Retinal pigment epithelial cell (primary cell): ENCODE measurements around the gene PHF2.

Experiments
- DNase-seq: peaks from one replicate; pipeline ENCODE4 v3.0.0-alpha.2; 2010; ENCODE audit warnings: low read depth
- H3K4me3 ChIP-seq: 2 replicates; pipeline ENCODE4 v1.5.1; 2011; ENCODE audit warnings: mild to moderate bottlenecking, low read length, control low read depth, moderate library complexity
- TF ChIP-seq, protein P1 (sequence below): conservative IDR thresholded peaks from 2 replicates; pipeline ENCODE4 v1.5.1; 2011; ENCODE audit warnings: low read depth, low read length, control low read depth, inconsistent platforms

Gene PHF2

DNA sequence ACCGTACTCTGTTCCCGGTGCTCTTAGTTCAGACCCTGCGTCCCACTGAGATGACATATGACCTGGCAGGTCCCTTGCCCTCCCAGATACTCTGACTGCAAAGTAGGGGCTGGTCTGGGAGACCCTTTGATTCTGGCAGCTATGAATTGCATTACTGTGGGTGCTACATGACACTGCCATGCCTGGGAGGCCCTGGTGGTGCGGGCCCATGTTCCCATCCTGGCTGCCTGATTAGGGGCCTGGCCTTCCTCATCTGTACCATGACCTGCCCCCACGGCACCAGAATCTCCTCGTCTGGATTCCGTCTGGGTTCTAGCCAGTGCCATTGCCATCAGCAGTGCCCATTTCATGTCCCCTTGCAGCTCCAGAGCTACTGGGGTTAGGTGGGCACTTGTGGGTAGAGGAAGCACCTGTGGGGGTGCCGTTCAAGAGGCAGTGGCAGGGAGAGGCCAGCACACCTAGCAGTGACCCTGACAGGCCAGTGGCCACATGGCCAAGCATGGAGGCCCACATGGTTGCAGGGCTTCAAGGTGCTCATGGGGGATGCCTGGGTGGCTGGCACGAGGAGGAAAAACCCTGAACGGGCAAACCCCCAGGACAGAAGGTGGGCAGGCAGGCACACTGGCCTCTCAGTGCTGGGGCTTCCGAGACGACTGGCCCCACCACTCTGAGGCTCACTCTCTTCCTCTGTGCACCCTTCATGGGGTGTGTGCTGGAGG is 69.7 kb downstream of the PHF2 start:
- TF ChIP-seq, protein P1, sequence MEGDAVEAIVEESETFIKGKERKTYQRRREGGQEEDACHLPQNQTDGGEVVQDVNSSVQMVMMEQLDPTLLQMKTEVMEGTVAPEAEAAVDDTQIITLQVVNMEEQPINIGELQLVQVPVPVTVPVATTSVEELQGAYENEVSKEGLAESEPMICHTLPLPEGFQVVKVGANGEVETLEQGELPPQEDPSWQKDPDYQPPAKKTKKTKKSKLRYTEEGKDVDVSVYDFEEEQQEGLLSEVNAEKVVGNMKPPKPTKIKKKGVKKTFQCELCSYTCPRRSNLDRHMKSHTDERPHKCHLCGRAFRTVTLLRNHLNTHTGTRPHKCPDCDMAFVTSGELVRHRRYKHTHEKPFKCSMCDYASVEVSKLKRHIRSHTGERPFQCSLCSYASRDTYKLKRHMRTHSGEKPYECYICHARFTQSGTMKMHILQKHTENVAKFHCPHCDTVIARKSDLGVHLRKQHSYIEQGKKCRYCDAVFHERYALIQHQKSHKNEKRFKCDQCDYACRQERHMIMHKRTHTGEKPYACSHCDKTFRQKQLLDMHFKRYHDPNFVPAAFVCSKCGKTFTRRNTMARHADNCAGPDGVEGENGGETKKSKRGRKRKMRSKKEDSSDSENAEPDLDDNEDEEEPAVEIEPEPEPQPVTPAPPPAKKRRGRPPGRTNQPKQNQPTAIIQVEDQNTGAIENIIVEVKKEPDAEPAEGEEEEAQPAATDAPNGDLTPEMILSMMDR, result no peak
- H3K4me3 ChIP-seq, result no peak overlapping the region
- no peak for DNase-seq

DNA sequence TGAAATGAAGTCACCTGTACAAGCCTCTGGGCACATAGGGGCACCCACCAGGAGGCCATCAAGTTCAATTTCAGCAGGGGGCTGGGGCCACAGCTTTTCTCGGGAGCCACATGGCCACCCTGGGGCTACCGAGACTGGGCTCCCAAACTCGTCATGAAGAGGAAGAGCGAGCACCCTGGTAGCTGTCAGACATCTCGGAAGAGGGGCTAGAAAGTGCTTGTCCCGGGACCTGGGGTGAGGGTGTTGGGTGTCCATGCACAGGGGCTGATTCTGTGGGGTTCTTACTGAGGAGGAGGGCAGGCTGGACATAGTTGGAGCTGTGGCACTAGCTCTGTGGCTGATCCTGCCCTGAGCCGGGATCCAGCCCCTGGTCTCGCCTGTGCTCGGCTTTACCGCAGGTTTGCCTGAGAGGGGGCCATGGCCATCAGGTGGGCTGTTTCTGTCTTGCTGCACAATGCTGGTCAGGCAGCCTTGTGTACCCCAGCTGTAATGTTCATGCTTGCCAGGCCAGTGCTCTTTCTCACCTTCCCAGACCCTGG is 70.3 kb downstream of the PHF2 start:
- no peak for DNase-seq
- H3K4me3 ChIP-seq, result no peak overlapping the region
- TF ChIP-seq, protein P1, result no peak

DNA sequence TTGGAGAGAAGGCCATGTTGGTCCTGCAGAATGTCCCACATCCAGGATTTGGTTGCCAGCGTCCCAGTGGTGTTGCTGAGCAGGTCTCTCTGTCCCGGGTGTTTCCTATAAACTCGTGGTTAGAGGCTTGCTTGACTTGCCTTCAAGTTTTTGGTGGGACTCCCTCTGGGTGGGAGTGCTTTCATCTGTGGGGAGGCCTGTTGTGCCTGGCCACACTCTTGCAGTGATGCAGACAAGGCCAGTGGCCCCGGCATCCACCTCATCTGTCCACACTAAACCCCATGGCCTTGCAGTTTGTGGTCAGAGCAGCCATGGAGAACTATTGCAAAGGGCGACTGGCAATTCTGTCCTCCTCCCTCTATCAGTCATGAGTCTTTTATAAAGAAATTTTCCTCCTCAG is 71.8 kb downstream of the PHF2 start:
- no peak overlapping the region for H3K4me3 ChIP-seq
- TF ChIP-seq, protein P1, result no peak
- no peak for DNase-seq

DNA sequence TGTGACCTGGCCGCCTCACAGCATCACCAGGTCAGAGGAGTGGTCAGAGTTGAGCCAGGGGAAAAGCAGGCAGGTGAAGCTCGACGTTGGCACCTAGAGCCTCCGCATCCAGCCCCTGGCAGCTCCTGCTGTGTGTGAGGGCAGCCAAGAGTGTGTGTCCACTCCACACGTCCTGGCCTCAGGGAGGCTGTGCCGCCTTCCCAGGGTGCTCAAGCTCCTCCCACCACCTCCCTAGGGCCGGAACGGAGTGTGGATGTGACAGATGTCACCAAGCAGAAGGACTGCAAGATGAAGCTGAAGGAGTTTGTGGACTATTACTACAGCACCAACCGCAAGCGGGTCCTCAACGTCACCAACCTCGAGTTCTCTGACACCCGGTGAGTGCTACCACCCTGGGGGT is 72.5 kb downstream of the PHF2 start:
- TF ChIP-seq, protein P1, result no peak
- no peak overlapping the region for H3K4me3 ChIP-seq
- no peak for DNase-seq

DNA sequence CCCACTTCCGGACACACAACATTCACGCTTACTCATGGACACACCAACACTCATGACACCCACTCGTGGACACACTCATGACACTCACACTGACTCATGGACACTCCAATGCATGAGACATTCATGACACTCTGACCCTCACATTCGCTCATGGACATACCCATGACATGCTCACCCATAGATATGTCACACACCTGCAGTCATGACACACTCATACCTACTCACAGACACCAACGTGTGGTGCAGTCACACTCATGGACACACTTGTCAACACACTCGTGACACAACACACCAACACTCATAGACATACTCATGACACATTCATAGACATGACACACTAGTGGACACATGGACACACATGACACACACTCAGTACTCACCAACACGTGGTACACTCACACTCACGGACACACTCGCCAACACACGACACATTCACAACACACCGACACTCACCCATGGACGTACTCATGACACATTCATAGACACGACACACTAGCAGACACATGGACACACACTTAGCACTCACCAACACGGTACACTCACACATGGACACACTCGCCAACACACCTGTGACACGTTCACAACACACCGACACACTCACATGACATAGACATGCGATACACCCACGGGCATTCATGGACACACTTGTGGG is 73.4 kb downstream of the PHF2 start:
- no peak for DNase-seq
- TF ChIP-seq, protein P1, result no peak

DNA sequence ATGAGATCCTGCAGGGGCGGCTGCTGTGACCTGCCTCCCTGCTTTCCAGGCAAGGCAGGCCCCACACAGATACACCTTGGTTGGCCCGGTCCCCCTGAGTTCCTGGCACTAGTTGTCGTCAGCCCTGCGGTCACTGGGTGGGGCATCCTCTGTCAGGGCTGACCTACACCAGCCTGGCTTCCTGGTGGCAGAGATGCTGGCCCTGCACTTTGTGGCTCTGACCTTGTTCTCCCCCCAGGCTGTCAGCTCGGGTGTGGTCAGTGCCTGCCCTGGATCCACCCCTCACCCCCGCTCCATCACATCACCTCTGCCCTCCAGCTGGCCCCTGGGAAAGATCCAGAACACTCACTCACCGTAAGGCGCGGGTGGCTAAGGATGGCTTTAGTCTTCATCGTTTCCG is 74.1 kb downstream of the PHF2 start:
- no peak overlapping the region for H3K4me3 ChIP-seq
- TF ChIP-seq, protein P1, result no peak
- no peak for DNase-seq

More for the DNA sequence above, 73.4 kb downstream of the PHF2 start:
- no peak overlapping the region for H3K4me3 ChIP-seq
